C4-2B (cell line): ENCODE results near the gene UBE2E2.

Source experiments
- H3K27ac ChIP-seq: fragments of 450-650 bp; 2 replicates; pipeline ENCODE4 v1.5.1; 2017
- CTCF ChIP-seq: fragments of 450-650 bp; conservative IDR thresholded peaks from 2 replicates; pipeline ENCODE4 v1.5.1; 2017; ENCODE audit warnings: mild to moderate bottlenecking
- ZFX ChIP-seq: fragments of 450-650 bp; IDR thresholded peaks from 2 replicates; pipeline ENCODE4 v1.6.1; 2017

Gene UBE2E2

GRCh38 chr3:23455084-23455483 lies 252.0 kb downstream of the UBE2E2 start:
- no peak overlapping the region for H3K27ac ChIP-seq
- TF ChIP-seq CTCF (no peak), ZFX (no peak)

- TF ChIP-seq CTCF = no peak
- no peak for TF ChIP-seq ZFX
- no peak overlapping the region for H3K27ac ChIP-seq
These were observed 252.6 kb downstream of the UBE2E2 start for GRCh38 chr3:23455775-23456174.

GRCh38 chr3:23457697-23458096 lies 254.6 kb downstream of the UBE2E2 start:
- TF ChIP-seq ZFX (no peak), CTCF (no peak)
- no peak overlapping the region for H3K27ac ChIP-seq

GRCh38 chr3:23459465-23459864 lies 256.3 kb downstream of the UBE2E2 start:
- TF ChIP-seq ZFX (no peak), CTCF (no peak)
- no peak overlapping the region for H3K27ac ChIP-seq

GRCh38 chr3:23459889-23460546 lies 256.9 kb downstream of the UBE2E2 start:
- H3K27ac ChIP-seq = no peak overlapping the region
- TF ChIP-seq CTCF (no peak), ZFX (no peak)

GRCh38 chr3:23461069-23461468 lies 257.9 kb downstream of the UBE2E2 start:
- H3K27ac ChIP-seq = no peak overlapping the region
- no peak for TF ChIP-seq CTCF
- TF ChIP-seq ZFX = no peak

- no peak for TF ChIP-seq CTCF
- no peak for TF ChIP-seq ZFX
- no peak overlapping the region for H3K27ac ChIP-seq
These were observed 260.7 kb downstream of the UBE2E2 start for GRCh38 chr3:23463791-23464190.
